GM21526 (cell line): ENCODE data around the gene ELMO1.
A peak's percentile ranks its signal among the peaks of the same experiment; 100 is the strongest.

ENCODE experiments used
- ATAC-seq: cut with Tn5 transposase; IDR thresholded peaks from one replicate; pipeline ENCODE4 v1.9.1; 2021; ENCODE audit warnings: moderate library complexity; ENCODE audit not compliant: unreplicated experiment, low FRiP score

Gene ELMO1

GRCh38 chr7:37045681-37046179, 402.9 kb downstream of the ELMO1 start:
- ATAC-seq: no peak

DNA sequence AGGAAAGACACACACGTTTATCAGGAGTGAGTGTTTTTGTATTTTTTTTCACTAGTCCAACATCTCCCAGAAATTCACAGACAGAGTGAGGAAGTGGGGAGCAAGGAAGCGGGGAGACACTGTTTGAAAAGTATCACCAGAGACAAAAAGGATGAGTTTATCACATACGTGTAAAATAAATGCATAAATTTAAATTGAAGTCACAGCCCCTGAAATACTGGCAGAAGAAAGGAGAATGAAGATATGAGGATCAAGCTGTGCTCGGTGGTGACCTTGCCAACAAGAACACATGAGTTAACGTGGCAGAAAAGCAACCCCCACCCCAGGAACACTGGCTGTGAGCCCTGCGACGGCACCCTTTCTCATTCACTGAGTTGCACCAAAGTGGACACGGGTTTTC, 407.2 kb downstream of the ELMO1 start:
- ATAC-seq: no peak

- no peak for ATAC-seq
These were observed 408.3 kb downstream of the ELMO1 start for GRCh38 chr7:37040330-37040729.

- ATAC-seq: no peak
These were observed 409.4 kb downstream of the ELMO1 start for GRCh38 chr7:37039131-37039749.

DNA sequence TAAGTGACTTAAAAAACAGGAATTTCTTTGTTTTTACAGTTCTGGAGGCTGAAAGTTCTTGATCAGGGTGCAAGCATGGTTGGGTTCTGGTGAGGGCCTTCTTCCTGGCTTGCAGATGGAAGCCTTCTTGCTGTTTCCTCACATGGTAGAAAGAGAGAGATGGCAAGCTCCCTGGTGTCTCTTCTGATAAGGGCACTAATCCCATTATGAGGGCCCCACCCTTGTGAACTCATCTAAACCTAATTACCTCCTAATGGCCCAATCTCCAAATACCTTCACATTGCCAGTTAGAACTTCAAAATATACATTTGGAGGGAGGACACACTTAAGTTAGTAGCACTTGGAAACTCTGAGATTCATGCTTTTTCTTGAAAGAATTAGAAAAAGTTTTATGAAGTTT, 410.0 kb downstream of the ELMO1 start:
- ATAC-seq: no peak

DNA sequence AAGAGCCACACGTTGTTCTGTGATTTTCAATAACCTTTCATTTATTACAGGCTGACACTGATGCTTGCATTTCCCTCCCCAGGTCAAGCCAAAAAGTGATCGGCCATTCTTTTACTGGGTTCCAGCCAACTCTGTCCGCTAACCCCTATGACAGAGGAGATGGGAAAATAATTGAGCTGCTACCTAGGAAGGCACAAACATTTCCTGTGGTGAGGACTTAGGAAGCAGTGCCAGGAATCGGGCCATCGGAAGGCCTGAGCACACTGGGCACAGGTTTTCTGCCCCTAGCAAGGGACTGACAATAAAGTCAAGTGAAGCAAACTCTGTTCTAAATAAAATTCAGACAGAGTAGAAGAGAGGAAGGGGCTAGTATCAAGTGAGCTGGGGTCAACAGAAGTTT, 411.4 kb downstream of the ELMO1 start:
- ATAC-seq: no peak

- no peak for ATAC-seq
These were observed 413.0 kb downstream of the ELMO1 start for GRCh38 chr7:37035631-37036030.

- no peak for ATAC-seq
These were observed 415.5 kb downstream of the ELMO1 start for GRCh38 chr7:37033141-37033540.

- no peak for ATAC-seq
These were observed 416.4 kb downstream of the ELMO1 start for GRCh38 chr7:37032258-37032601.

- ATAC-seq: no peak
These were observed 416.9 kb downstream of the ELMO1 start for GRCh38 chr7:37031571-37032257.

DNA sequence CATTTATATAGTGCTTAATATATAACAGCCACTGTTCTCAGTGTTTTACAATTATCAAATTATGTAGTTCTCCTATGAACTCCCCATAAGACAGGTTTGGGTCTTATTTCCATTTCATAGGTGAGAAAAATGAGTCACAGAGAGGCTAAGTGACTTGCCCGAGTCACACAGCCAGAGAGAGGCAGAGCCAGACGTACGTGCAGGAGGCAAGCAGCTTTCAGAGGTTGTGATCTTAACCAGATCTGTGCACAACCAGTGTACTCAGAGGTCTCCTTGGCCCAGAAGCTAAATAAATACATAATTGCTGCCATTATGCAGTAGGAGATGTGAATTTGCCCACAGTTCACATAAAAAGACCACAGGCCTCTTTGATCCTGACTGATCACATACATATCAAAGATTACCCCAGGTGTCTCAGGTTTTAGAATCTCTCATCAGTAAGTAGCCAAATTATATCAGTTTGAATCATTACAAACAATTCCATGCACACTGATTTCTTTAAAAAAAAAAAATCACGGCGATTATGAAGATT, 419.7 kb downstream of the ELMO1 start:
- no peak for ATAC-seq

GRCh38 chr7:37027557-37028341, 420.9 kb downstream of the ELMO1 start:
- ATAC-seq: no peak

GRCh38 chr7:37027104-37027503, 421.6 kb downstream of the ELMO1 start:
- no peak for ATAC-seq

- ATAC-seq: peak; percentile 60
These were observed 429.7 kb downstream of the ELMO1 start for GRCh38 chr7:37018954-37019353.

DNA sequence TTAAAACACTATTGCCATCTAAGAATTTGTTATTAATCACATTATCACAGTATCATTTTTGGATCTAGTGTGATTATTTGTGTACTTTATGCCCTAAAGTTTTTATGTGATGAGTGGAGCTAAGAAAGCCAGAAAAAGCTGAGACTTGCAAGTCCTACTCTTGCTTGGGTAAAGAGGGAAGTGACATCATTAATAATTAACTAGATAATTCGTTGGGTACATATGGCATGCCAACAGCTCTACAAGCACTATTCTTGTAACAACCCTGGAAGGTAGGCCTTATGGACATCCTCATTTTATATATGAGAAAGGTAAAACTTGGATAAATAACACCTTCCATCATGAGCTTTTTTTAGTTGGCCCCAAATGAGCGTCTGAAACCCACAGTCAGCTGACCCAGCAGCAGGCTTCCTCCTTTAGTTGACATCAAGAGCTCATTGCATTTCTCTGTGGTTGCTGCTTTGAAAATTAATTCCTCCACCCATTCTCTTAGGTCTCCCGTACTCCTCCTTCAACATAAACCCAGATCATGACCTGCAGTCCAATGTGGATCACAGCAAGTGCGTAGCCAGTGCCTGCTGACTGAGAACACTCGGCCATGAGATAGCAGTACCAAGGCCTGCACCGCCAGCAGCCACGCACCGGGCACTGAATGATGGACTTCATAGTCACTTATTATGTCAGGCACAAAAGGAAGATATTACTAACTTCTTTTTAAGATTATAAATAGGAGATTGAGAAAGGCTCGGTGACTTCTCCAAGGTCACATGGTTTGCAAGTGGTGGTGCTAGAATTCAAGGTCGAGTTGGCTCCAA, 432.4 kb downstream of the ELMO1 start:
- no peak for ATAC-seq

- no peak for ATAC-seq
These were observed 433.2 kb downstream of the ELMO1 start for GRCh38 chr7:37015353-37016034.

- no peak for ATAC-seq
These were observed 434.9 kb downstream of the ELMO1 start for GRCh38 chr7:37013771-37014170.

DNA sequence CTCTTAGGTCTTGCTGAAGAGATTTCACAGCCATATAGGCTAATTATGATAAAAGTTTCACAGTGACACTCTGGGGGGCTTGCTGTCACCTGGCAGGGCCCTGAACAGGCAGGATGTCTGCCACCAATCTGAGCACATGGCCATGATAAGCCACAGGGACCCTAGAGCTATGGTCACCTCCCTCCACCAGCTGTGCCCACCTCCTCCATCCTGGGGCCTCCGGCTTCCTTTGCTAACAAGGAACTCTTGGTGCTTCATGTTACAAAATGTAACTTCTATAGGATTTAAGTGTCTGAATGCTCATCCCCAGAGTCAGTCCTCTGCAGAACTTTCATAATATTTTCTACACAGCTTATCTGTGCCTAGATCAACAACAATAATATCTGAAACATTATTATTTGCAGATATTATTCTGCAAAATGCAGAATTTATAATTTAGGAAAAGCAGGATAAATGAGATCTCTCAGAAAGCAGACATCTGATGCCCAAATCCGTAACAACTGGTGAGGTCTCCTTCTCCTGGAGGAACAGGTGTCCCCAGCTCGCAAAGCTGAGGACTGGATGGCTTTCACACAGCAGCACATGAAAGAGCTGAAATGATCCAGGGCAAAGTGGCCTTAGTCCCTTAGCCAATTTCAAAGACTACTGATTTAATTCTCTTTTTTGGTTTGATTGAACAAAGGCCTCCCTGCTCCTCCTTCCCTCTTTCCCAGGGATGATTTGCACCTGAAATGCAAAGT, 437.3 kb downstream of the ELMO1 start:
- ATAC-seq: no peak

GRCh38 chr7:37009125-37009675, 439.5 kb downstream of the ELMO1 start:
- no peak for ATAC-seq
